Activated T-helper 2 cell treated with anti-CD3 and anti-CD28 coated beads, Interferon-gamma antibody, Interleukin-2, Interleukin-4, amounts not matched to agents 10 μg/mL and 5 μg/mL and 100 μg/mL, durations not matched to agents 14 hours and 24 hours and 36 hours (primary cell): ENCODE measurements around the gene SLITRK6. TPM values are rescaled to one million over a fixed set of nuclear protein-coding genes. Genes with fewer than 3 reads are reported as not detected.
"Not testable (repeated sequence)": the region's sequence is repeated elsewhere in the genome, so short reads cannot be mapped to it uniquely, and the experiment has no call there.

ENCODE experiments used
- DNase-seq: peaks from one replicate; pipeline ENCODE4 v3.0.0; 2021; ENCODE audit warnings: low spot score
- H3K27ac Mint-ChIP-seq: one replicate; pipeline ENCODE4 v1.8.0; 2021; ENCODE audit warnings: mixed read lengths
- H3K27me3 Mint-ChIP-seq: one replicate; pipeline ENCODE4 v1.8.0; 2021; ENCODE audit warnings: low read depth, mixed read lengths
- H3K36me3 Mint-ChIP-seq: one replicate; pipeline ENCODE4 v1.8.0; 2021; ENCODE audit warnings: low read depth, mixed read lengths
- H3K4me1 Mint-ChIP-seq: one replicate; pipeline ENCODE4 v1.8.0; 2021; ENCODE audit warnings: low read depth, mixed read lengths
- H3K4me3 Mint-ChIP-seq: one replicate; pipeline ENCODE4 v1.8.0; 2021; ENCODE audit warnings: low read depth, mild to moderate bottlenecking, moderate library complexity, mixed read lengths
- H3K9me3 Mint-ChIP-seq: one replicate; pipeline ENCODE4 v1.8.0; 2021; ENCODE audit warnings: mixed read lengths
- intact Hi-C: fragments of 100-400 bp; cut with micrococcal nuclease; formaldehyde crosslinking; loops from one replicate; pipeline ENCODE4 v1.15.1; 2023
- total RNA-seq: library from RNA; stranded (reverse); gene quantifications from 2 replicates; pipeline ENCODE4 v1.2.3, GENCODE V29; 2022

The SLITRK6 gene
- total RNA-seq, 1 donor from 2014 or later, result not detected

DNA sequence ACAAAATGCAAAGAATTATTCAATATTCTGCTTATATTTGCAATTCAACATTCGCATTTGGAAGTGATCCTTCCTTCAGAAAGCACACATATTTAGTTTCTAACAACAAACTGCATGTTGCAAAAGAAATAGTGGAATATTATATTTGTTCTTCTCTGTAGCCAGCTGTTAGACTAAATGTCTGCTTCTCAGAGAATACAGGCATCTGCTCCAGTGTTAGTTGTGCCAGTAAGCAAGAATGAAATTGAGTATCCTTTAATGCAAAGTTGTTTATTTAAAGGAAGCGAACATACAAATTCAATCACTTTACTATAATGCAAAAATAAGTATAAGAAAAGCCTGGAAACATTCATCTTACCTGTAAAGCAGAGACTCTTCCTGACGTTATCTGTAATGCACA is 663 bp downstream of the SLITRK6 start:
- H3K4me3 Mint-ChIP-seq, result no peak overlapping the region

DNA sequence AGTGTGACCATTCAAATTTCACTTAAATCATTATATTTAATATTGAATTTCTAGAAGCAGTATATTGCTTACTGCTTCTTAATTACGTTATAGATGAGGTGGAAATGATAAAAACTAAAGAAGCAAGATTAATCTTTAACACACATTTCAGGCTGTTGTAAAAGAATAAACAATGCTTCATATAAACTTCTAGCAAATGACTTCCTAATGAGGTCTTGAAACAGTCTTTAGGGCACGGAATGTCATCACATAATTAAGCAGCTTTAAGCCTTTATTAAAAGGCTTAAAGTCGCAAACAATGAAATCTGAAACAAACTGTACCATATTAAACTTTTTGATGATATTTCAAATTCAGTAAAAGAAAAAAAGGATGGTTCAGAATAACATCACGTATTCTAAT is 1.9 kb downstream of the SLITRK6 start:
- Mint-ChIP-seq H3K27me3 (no peaks in the 10 kb centered on the region), H3K4me3 (no peak overlapping the region), H3K9me3 (no peaks in the 10 kb centered on the region), H3K36me3 (no peaks in the 10 kb centered on the region), H3K4me1 (no peaks in the 10 kb centered on the region), H3K27ac (no peak overlapping the region)
- intact Hi-C loops, result no loop called here
- DNase-seq, result no peak

More for the DNA sequence above, 663 bp downstream of the SLITRK6 start:
- no peak for DNase-seq
- H3K4me1 Mint-ChIP-seq, result no peaks in the 10 kb centered on the region
- intact Hi-C loops, result no loop called here
- H3K36me3 Mint-ChIP-seq, result no peaks in the 10 kb centered on the region
- no peak overlapping the region for H3K27ac Mint-ChIP-seq
- no peaks in the 10 kb centered on the region for H3K27me3 Mint-ChIP-seq
- H3K9me3 Mint-ChIP-seq, result no peaks in the 10 kb centered on the region

DNA sequence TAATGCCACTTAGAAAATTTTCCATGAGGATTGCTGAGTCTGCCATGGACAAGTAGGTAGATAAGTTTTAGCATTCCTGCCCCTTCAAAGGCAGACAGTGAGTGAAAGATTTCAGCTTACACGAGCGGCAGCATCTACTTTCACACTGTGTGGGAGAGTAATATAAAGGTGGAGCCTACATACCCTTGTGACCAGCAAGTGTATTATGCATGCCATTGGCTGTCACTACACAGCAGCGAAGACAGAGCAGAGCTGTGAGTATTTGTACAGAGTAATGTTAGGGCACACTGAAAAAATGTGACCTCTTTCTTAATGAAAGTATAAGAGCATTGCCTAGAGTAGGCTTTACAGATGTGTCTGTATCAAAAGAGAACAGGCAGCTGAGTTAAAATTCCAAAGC is 14.0 kb downstream of the SLITRK6 start:
- Mint-ChIP-seq H3K4me3 (no peak overlapping the region), H3K27me3 (no peaks in the 10 kb centered on the region), H3K36me3 (no peaks in the 10 kb centered on the region), H3K27ac (no peak overlapping the region), H3K9me3 (no peaks in the 10 kb centered on the region), H3K4me1 (no peaks in the 10 kb centered on the region)
- no peak for DNase-seq
- intact Hi-C loops, result no loop called here

DNA sequence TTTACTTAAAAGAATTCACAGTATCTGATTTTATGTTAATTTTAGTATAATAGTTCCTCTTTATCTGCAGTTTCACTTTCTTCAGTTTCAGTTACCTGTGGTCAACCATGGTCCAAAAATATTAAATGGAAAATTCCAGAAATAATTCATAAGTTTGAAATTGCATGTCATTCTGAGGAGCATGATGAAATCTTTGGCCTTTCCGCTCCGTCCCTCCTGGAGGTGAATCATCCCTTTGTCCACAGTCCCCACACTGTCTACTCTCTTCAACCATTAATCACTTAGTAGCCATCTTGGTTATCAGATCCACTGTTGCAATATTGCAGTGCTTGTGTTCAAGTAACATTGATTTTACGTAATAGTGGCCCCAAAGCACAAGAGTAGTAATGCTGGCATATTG is 26.9 kb downstream of the SLITRK6 start:
- intact Hi-C loops, result no loop called here
- H3K27me3 Mint-ChIP-seq, result no peaks in the 10 kb centered on the region
- H3K4me3 Mint-ChIP-seq, result no peak overlapping the region
- no peaks in the 10 kb centered on the region for H3K36me3 Mint-ChIP-seq
- no peaks in the 10 kb centered on the region for H3K4me1 Mint-ChIP-seq
- H3K27ac Mint-ChIP-seq, result no peak overlapping the region
- DNase-seq, result no peak
- H3K9me3 Mint-ChIP-seq, result peaks cover 8% of the 10 kb centered on the region

DNA sequence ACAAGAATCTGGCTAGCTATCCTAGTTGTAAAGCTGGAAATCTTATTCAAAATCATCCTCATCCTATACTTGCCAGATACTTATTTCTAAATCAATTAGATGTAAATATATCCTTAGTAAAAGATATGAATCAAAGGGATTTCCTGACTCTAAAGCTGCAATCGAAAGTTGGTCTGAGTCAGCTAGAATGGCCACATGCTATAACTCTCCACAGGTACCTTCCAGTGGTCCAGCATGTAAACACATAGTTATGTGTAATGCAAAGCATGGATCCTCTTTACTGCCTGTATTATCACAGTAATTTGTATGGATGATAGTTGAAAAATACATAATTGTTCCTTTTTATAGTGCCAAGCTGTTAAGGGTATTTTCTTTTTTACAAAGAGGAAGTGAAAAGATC is 27.4 kb downstream of the SLITRK6 start:
- no peaks in the 10 kb centered on the region for H3K27me3 Mint-ChIP-seq
- DNase-seq, result no peak
- H3K27ac Mint-ChIP-seq, result no peak overlapping the region
- H3K9me3 Mint-ChIP-seq, result peaks cover 8% of the 10 kb centered on the region
- intact Hi-C loops, result no loop called here
- H3K4me1 Mint-ChIP-seq, result no peaks in the 10 kb centered on the region
- no peak overlapping the region for H3K4me3 Mint-ChIP-seq
- H3K36me3 Mint-ChIP-seq, result no peaks in the 10 kb centered on the region

DNA sequence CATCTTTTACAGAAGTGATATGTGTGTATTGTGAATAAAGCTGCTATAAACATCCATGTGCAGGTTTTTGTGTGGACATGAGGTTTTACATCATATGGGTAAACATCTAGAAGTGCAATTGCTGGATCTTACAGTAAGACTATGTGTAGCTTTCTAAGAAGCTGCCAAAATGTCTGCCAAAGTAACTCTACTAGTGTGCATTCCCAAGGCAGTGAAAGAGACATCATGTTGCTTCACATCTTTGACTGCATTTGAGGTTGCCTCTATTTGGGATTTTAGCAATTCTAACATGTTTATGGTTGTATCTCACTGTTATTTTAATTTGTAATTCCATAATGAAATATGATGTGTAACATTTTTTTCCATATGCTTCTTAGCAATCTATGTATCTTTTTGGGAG is 30.3 kb downstream of the SLITRK6 start:
- no peaks in the 10 kb centered on the region for H3K27me3 Mint-ChIP-seq
- no peaks in the 10 kb centered on the region for H3K36me3 Mint-ChIP-seq
- H3K4me1 Mint-ChIP-seq, result no peaks in the 10 kb centered on the region
- intact Hi-C loops, result no loop called here
- no peak overlapping the region for H3K4me3 Mint-ChIP-seq
- H3K27ac Mint-ChIP-seq, result no peak overlapping the region
- no peak for DNase-seq
- peaks cover 3% of the 10 kb centered on the region for H3K9me3 Mint-ChIP-seq

DNA sequence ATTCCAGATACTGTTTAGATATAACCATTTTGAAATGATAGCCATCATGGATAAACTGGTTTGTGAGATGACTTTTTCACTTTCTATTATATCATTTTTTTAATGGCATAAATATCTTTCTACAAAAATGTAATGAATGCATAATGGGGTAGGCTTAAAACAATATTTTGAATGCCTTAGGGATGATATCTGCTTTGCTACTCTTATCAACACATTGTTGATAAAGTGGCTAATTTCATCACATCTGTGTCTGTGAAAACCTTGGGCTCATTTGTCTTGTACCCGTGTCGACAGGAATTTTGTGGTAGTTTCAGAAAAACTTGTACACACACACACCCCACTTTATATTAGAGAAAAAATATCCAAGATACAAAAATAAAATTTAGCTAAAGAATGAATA is 44.1 kb downstream of the SLITRK6 start:
- Mint-ChIP-seq H3K9me3 (no peaks in the 10 kb centered on the region), H3K27me3 (no peaks in the 10 kb centered on the region), H3K36me3 (no peaks in the 10 kb centered on the region), H3K27ac (no peak overlapping the region), H3K4me3 (no peak overlapping the region), H3K4me1 (no peaks in the 10 kb centered on the region)
- intact Hi-C loops, result no loop called here
- no peak for DNase-seq

DNA sequence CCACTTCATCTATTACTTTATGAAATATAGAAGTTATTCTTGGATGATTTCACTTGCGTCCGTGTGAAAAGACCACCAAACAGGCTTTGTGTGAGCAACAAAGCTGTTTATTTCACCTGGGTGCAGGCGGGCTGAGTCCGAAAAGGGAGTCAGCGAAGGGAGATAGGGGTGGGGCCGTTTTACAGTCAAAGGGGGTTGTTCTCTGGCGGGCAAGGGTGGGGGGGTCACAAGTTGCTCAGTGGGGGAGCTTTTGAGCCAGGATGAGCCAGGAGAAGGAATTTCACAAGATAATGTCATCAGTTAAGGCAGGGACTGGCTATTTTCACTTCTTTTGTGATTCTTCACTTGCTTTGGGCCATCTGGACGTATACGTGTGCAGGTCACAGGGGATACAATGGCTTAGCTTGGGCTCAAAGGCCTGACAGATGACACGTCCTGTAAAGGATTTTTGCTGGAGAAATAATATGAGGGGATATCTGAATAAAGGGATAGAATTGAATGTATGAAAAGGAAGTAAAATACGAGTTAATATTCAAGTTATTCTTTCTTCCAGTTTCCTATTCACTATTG is 55.9 kb downstream of the SLITRK6 start:
- intact Hi-C loops, H3K36me3 Mint-ChIP-seq: not testable (repeated sequence)

More for the DNA sequence above, 55.9 kb downstream of the SLITRK6 start:
- DNase-seq, H3K27me3 Mint-ChIP-seq, H3K9me3 Mint-ChIP-seq, H3K27ac Mint-ChIP-seq, H3K4me3 Mint-ChIP-seq, H3K4me1 Mint-ChIP-seq: not testable (repeated sequence)
